ELF-1 (cell line): ENCODE data around the gene FAM72A.
"Not testable (repeated sequence)": the region's sequence is repeated elsewhere in the genome, so short reads cannot be mapped to it uniquely, and the experiment has no call there.

ENCODE experiments used
- DNase-seq: peaks from one replicate; pipeline ENCODE4 v3.0.0-alpha.2; 2016; ENCODE audit warnings: low read depth, low spot score

The FAM72A gene

GRCh38 chr1:206169794-206170193 lies 32.8 kb downstream of the FAM72A start:
- not testable (repeated sequence) for DNase-seq

GRCh38 chr1:206167350-206168029 lies 35.1 kb downstream of the FAM72A start:
- DNase-seq, result not testable (repeated sequence)

GRCh38 chr1:206145771-206146290 lies 56.8 kb downstream of the FAM72A start:
- no peak for DNase-seq

GRCh38 chr1:206144605-206145004 lies 58.0 kb downstream of the FAM72A start:
- DNase-seq, result no peak

- no peak for DNase-seq
These were observed 59.0 kb downstream of the FAM72A start for GRCh38 chr1:206143537-206144172.

- no peak for DNase-seq
These were observed 59.9 kb downstream of the FAM72A start for GRCh38 chr1:206142770-206143169.

GRCh38 chr1:206142011-206142410 lies 60.6 kb downstream of the FAM72A start:
- DNase-seq, result no peak

GRCh38 chr1:206136241-206136640 lies 66.4 kb downstream of the FAM72A start:
- no peak for DNase-seq
